IPS-NIHi11 (cell line): ENCODE data around the gene CX3CR1.
"Not testable (repeated sequence)": the region's sequence is repeated elsewhere in the genome, so short reads cannot be mapped to it uniquely, and the experiment has no call there.

ENCODE experiments used
- DNase-seq: peaks from one replicate; pipeline ENCODE4 v3.0.0; 2012; ENCODE audit warnings: mixed read lengths, low spot score

CX3CR1 gene, protein sequence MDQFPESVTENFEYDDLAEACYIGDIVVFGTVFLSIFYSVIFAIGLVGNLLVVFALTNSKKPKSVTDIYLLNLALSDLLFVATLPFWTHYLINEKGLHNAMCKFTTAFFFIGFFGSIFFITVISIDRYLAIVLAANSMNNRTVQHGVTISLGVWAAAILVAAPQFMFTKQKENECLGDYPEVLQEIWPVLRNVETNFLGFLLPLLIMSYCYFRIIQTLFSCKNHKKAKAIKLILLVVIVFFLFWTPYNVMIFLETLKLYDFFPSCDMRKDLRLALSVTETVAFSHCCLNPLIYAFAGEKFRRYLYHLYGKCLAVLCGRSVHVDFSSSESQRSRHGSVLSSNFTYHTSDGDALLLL

DNA sequence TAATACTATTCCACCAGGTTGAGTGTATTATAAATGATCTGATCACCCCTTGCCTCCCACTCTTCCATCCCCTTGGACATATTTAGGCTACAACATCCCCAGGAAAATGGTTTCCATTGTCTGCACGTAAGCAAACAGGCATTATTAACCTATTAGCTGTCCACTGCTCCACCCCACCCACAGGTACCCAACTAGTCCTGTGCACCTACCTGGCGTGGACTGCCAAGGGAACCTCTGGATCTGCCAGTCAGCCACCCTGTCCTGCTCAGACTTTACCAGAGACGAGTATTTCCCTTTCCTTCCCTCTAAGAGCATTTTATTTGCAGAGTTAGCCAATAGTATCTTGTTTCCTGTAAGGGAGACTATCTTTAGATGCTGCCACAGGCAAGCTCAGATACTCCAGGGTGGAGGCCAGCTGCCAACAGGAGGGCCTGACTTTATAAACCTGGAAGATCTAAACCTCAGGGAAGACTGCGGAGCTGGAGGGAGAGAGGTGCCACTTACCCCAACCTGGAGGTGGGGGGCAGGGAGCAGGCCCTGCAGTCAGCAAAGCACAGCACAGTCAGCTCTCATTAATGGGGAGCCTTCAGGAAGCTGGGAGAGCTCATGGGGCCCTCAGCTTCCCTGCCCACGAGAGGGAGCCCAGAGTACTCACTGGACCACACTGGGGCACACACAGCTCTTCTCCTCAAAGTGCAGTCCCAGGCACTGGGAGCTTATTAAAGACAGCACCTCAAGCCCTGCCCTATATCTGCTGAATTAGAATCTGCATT is at the start of gene CX3CR1:
CX3CR1 (minus strand) TSS at position 292 of the 773 bp plus-strand sequence. CDS start 13,527 bp downstream, outside the sequence.
- DNase-seq: no peak

DNA sequence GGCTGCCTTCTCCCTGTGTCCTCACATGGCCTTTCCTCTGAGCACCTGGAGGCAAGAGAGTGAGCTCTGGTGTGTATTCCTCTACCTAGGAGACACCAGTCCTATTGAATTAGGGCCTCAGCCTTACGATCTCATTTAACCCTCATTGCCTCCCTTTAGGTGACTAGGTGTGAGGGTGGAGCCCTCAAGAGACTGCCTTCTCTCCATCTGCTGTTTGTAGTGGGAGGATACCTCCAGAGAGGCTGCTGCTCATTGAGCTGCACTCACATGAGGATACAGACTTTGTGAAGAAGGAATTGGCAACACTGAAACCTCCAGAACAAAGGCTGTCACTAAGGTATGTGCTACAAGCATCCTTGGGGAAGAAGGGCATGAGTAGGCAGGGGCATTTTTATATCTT is 49.7 kb upstream of the CX3CR1 start, which contains the start of gene CCR8:
CCR8 (plus strand) TSS at position 217 of the 400 bp plus-strand sequence. CDS start 2,623 bp downstream, outside the sequence.
- DNase-seq: no peak

DNA sequence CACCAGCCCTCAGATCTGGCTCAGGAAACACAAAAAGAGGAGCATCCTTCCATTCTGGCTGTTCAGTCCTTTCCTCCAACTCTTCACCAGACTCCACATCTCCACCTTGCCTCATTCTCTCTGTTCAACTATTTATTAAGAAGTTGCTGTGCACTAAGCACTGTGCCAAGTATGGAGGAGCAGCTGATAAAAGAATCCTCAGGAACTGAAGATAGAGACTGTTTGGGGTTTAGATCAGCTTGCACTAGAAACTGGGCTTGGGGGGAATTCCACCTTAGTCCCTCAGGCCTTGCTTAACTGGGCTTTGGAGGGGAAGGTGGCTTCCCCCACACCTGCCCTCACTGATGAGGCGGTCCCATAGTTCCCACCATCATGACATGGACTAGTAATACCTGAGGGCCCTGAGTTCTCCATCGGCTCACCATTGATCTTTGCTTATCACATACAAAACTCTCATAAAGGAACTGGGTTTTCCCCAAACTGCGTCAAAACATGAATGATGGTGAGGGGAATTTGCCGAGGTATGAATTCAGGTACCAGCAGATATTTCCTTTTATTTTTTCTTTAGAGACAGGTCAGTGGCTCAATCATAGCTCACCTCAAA is 48.0 kb upstream of the CX3CR1 start:
- DNase-seq: no peak

DNA sequence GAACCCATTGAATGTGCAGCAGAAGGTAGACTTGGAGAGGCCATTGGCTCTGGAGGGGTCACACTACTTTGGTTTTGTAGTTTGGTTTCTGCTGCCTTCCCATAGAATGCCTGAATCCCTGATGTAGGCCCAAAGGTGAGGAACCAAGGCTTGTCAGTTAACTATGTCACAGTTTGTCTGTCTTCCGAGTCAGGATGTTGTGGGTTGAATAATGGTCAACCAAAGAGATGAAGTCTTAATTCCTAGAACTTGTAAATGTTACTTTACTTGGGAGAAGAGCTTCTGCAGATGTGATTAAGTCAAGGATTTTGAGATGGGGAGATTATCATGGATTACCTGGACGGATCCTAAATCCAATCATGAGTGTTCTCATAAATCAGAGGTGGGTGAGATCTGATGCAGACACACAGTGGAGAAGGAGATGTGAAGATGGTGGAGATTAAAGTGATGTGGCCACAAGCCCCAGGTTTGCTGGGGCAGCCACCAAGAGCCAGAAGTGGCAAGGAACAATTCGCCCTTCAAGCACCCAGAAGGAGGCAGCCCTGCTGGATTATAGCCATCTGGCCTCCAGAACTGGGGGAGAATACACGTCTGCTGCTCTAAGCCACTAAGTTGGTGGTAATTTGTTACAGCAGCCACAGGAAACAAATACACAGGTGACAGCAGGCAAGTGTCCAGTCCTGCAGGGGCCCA is 47.4 kb upstream of the CX3CR1 start:
- no peak for DNase-seq

DNA sequence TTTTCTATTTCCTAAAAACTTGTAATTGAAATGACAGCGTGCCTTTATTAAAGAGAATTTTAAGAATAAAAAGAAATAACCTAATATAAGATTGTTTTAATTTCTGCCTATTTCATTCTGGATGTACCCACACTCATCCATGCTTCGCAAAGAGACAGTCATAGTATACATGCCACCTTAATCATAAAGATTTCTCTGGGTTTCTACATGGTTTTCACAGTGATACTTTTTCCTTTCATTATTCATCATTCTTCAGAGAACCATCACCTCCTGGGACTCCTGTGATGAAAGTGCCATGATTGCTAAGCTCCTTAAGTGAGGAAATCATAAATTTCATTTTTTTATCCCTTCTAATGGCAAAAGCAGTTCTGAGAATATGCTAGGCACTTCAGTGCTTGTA is 45.4 kb upstream of the CX3CR1 start:
- no peak for DNase-seq

DNA sequence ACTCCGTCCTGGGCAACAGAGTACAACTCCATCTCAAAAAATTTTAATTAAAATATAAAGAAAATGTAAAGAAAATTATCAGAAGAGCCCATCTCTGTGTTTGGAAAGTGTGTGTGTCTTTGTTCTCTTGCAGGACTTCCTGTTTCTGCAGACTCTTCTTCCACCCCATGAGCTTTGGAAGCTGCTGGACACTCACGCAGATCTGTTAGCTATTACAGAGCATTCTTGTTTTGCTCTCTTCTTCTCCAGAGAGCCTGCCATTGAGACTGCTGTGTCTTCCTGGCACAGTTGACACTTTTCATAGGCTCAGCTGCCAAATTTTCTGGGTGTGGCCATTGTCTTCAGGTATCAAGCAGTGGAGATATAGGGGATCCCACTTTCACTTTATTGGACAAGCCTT is 43.7 kb upstream of the CX3CR1 start:
- no peak for DNase-seq

DNA sequence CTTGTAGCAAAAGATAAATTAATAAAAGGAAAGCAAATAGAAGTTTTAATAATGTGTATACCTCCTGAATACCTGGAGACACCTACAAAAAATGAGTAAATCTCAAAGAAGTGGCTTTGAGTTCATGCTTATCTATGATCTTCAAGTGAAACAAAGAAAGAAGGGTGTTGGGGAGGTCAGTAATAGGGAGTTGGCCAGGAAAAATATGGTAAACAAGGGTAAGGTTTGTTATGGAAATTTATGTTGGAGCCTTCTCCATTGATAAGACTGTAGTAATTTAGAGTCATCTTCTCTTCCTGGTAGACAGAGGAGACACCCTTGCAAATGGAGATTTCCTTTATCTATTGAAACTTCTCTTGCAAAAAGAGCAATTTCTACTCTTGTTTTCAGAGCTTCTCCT is 43.1 kb upstream of the CX3CR1 start:
- no peak for DNase-seq

DNA sequence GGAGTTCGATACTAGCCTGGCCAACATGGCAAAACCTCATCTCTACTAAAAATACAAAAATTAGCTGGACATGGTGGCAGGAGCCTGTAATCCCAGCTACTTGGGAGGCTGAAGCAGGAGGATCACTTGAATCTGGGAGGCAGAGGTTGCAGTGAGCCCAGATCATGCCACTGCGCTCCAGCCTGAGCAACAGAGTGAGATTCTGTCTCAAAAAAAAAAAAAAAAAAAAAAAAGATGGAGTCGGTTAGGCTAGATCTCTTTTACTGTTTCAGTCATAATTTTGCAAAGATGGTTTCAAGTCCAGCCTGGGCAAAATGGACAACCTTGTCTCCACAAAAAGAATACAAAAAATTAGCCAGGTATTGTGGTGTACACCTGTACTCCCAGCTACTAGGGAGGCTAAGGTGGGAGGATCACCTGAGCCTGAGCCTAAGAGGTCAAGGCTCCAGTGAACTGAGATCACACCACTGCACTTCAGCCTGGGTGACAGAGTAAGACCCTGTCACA is 42.4 kb upstream of the CX3CR1 start:
- DNase-seq: not testable (repeated sequence)

DNA sequence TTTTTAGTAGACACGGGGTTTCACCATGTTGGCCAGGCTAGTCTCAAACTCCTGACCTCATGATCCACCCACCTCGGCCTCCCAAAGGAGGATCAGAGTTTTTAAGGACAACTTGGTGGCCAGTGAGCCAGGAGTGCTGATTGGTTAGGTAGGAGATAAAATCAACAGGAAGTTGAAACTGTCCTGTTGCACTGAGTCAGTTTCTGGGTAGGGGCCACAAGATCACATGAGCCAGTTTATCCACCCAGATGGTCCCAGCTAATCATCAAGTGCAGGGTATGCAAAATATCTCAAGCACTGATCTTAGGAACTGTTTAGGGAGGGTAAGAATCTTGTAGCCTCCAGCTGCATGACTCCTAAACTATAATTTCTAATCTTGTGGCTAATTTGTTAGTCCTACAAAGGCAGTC is 41.7 kb upstream of the CX3CR1 start:
- not testable (repeated sequence) for DNase-seq

DNA sequence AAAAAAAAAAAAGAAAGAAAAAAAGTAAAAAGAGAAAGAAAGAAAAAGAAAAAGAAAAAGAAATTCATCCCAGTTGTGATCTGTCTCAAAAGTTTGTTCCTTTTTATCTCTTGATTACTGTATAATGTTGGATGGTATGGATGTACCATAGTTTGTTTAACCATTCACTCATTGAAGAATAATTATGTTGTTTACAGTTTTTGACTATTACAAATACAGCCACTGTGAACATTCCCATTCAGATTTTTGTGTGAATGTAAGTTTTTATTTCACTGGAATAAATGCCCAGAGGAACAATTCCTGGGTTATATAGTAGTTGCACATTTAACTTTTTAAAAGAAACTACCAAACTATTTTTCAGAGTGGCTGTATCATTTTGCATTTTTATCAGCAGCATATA is 39.4 kb upstream of the CX3CR1 start:
- DNase-seq: no peak

DNA sequence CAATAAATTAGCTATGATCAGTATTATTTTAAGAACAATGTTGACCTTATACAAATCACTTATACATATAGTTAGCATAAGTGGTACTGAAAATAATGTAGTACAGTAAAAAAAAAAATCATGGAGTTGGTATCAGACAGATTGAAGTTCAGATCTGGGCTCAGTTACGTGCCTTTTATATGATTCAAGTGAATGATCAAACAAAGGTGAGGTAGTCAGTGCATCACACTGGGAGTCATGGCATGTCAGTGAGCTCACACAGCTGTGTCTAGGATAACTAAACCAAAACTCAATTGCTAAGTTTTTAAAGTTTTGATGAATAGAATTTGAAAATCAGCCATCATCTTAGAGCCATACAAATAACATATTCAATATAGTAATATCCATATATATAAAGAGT is 38.5 kb upstream of the CX3CR1 start:
- DNase-seq: no peak

DNA sequence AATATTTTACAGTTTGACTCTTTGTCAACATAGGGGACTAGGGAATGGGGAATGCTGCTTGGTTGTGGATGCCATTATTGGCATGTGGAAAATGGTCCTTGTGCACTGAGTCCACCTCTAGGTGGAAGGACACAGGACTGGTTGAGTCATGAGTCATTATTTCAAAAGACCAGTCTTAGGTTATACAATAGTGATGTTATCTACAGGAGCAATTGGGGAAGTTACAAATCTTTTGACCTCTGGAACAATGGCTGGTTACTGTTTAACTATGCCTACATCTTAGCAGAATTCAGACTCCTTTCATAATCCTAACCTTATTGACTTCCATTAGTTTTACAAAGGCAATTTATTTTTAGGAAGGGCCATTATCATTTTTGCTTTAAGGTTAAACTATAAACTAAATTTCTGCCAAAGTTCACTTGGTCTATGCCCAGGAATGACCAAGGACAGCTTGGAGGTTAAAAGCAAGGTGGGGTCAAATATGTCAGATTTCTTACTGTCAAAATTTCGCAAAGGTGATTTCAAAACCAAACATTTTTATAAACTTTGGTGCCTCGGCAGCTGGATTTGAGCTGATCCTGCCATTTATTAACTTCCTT is 37.8 kb upstream of the CX3CR1 start:
- no peak for DNase-seq

DNA sequence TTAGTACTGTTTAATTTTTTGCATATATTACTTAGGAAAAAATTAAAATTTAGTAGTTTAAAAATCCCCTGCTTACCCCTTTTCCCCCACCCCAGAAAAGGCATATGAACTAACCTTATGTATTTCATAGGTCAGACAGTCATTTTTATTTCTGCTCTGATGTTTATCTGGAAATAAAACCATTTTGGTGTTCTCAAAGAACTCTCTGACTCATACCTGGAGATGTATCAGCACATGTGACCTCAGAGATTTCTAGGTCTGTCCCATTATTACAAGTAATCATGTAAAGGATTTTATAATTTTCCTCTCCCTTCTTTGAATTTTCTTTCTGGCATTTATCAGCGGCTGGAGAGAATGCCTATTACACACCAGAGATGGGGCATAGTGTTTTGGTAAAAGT is 35.6 kb upstream of the CX3CR1 start:
- no peak for DNase-seq

DNA sequence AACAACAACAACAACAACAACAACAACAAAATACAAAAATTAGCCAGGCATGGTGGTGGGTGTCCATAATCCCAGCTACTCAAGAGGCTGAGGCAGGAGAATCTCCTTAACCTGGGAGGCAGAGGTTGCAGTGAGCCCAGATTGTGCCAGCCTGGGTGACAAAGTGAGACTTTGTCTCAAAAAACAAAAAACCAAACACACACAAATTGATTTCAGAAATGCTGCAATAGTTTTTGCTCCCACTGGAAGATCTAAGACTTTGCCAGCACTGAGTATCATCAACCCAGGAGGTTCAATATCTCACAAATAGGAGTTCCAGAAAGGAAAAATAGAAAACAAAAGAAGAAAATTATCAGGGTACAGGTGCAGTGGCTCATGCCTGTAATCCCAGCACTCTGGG is 33.5 kb upstream of the CX3CR1 start:
- DNase-seq: no peak

DNA sequence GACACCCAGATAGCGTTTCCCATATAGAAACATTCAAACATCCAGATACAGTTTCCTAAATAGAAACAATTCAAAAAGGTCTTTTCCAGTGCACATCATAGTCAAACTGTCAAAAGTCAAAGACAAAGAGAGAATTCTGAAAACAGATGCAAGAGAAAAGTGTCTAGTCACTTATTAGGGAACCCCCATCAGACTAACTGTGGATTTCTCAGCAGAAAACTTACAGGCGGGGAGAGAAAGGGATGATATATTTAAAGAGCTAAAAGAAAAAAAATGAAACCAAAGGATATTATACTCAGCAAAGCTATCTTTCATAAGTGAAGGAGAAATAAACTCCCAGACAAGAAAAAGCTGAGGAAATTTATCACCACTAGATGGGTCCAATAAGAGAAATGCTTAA is 22.3 kb upstream of the CX3CR1 start:
- no peak for DNase-seq

DNA sequence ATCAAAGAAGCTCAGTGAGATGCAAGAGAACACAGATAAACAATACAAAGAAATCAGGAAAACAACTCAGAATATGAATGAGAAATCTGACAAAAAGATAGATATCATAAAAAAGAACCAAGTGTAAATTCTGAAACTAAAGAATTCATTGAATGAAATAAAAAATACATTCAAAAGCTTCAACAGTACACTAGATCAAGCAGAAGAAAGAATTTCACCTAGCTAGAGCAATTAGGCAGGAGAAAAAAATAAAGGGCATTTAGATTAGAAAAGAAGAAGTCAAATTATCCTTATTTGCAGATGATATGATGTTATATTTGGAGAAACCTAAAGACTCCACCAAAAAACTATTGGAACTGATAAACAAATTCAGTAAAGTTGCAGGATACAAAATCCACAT is 19.4 kb upstream of the CX3CR1 start:
- no peak for DNase-seq

DNA sequence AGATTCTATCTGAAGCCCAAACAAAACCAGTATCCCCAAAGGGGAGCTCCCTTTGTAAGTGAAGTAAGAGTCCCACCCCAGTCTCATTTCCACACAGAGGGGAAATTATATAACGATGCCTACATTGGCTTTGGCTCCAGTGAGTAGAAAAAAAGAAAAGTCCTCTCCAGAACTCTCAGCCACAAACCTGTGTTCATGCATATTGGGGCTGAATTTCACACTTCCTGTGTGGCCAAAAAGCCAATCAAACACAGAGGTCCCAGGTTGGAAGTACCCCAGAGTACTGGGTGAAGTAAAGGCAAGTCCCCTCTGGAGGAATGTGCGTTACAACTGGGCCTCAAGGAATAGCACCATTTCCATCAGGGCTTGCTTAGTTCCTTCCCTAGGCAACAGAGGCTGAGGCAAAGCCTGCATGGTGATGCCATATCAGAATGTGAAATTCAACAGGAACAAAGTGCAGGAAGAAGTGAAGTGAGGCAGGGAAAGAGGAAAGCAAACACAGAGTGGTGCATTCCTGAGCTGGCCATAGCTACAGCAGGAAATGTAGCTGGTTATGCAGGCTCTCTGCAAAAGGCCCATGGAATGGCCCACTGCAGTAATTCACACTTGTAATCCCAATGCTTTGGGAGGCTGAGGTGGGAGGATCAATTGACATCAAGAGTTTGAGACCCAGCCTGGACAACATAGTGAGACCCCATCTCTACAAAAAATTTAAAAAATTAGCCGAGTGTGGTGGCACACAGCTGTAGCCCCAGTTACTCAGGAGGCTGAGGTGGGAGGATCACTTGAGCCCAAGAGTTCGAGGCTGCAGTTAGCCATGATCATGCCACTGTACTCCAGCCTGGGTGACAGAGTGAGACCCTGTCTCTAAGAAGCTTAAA is 16.6 kb upstream of the CX3CR1 start:
- no peak for DNase-seq

DNA sequence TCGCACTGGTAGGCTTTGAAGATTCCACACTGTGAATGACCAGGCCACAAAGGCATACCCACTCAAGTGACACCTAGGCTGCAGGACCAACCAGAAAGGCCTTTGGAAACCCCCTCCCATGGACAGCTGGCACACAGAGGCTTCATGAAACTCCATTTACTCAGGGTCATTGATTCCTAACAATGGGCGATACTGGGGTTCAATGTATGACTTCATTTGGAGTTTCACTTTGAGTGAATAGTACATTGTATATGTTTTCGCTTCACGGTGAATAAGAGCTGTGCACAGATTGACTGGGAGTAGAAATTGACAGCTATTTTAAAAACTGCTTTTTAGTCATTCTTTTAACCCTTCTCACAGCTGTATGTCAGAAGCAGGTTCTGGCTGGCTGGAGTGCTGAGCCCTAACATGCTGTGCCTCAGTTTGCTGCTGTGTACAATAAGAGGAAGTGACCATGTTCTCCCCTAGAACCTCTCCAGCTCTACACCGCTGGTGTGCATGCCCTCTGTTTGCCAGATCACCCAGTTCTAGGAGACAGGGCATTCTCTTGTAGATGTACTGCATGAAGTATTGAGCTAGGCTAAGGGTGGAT is 15.4 kb upstream of the CX3CR1 start:
- DNase-seq: no peak

DNA sequence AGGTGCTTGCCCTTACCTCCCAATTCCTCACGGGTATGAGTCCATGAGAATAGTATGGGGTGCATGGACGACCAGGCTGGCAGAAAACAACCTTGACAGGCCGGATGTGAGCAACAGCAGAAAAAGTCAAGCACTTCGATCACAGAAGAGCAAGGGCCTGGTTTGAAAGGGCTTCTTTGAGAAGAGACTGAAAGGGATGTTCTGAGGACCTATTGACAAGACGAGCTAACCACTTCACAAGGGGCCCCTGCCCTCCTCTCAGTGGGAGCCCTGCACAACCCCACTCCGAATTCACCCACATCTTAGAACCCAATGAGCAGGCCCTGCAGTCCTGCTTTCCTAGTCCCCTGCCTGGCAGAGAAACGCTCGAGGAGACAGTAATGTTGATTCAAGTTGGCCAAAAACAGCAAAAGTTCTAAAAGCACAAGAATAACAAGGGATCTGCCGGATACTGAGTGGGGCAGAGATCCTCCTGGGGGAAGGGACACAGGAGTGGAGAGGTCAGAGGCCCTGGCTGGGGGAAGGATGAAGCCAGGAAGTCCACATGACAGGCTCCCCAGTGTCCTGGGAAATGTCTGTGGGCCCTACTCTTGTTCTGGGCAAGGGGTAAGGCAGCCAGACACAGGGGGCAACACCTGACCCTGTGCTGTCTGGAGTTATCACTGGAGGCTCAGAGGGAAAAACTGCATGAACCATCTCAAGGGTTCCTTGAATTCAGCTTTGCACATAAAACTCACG is 14.8 kb upstream of the CX3CR1 start:
- DNase-seq: no peak

DNA sequence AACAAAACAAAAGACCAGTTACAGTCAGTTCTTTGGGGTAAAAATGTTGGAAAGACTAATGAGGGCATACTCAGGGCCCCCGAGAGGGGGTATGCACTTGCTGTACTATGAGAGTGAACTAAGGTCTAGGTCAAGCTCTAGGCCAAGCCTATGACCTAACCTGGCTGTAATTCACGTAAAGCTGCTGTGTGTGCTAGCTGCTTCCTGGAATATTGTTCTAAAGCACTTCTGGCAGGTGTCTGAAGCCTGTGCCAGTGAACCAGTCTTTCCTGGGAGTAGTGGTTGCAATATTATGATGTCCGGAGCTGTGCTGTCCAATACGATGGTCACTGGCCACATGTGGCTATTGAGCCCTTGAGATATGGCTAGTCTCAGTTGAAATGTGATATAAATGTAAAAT is 13.1 kb upstream of the CX3CR1 start:
- no peak for DNase-seq
